OCI-LY7 (cell line): ENCODE data around the gene PLIN5. TPM values are rescaled to one million over a fixed set of nuclear protein-coding genes. Genes with fewer than 3 reads are reported as not detected.

Experiments
- BruUV-seq: library from RNA; stranded (reverse); fragments of 400-500 nt; replicated peaks from 2 replicates; lab custom pipeline; 2021; lab: Mats Ljungman, UMichigan
- CTCF ChIA-PET: fragments of 300-600 bp; sonication (Branson Sonifier 250); formaldehyde crosslinking; loops from one replicate; lab custom pipeline; 2022; ENCODE audit warnings: antibody characterized with exemption; ENCODE audit not compliant: unreplicated experiment; lab: Charles Lee
- POLR2A ChIA-PET: fragments of 300-600 bp; sonication (Branson Sonifier 250); formaldehyde crosslinking; loops from one replicate; lab custom pipeline; 2022; ENCODE audit warnings: antibody characterized with exemption; lab: Charles Lee
- DNase-seq: peaks from one replicate; pipeline ENCODE4 v3.0.0-alpha.2; 2015; ENCODE audit warnings: low spot score
- H2AFZ ChIP-seq: fragments of 200-600 bp; sonication (generic), shearing (Covaris generic); 2 replicates; pipeline ENCODE4 v1.6.1; 2014; ENCODE audit warnings: mild to moderate bottlenecking, antibody characterized with exemption, low read length, moderate library complexity
- H3K27ac ChIP-seq: fragments of 200-600 bp; sonication (generic); 2 replicates; pipeline ENCODE4 v1.5.1; 2014; ENCODE audit warnings: mixed run types, low read depth, mild to moderate bottlenecking, moderate library complexity, low read length, inconsistent platforms; ENCODE audit not compliant: poor library complexity, severe bottlenecking
- H3K36me3 ChIP-seq: fragments of 200-600 bp; sonication (generic); 2 replicates; pipeline ENCODE4 v1.6.1; 2014; ENCODE audit warnings: mild to moderate bottlenecking, antibody characterized with exemption, low read length, moderate library complexity, mixed read lengths; ENCODE audit not compliant: insufficient read depth
- H3K4me1 ChIP-seq: fragments of 200-600 bp; sonication (generic); 2 replicates; pipeline ENCODE4 v1.5.1; 2014; ENCODE audit warnings: mild to moderate bottlenecking, low read length; ENCODE audit not compliant: insufficient read depth, poor library complexity, severe bottlenecking
- H3K4me2 ChIP-seq: fragments of 200-600 bp; sonication (generic); 2 replicates; pipeline ENCODE4 v1.6.1; 2014; ENCODE audit warnings: mild to moderate bottlenecking, low read length
- H3K4me3 ChIP-seq: fragments of 200-600 bp; sonication (generic); 2 replicates; pipeline ENCODE4 v1.5.1; 2014; ENCODE audit warnings: mild to moderate bottlenecking, low read depth, low read length; ENCODE audit not compliant: poor library complexity, severe bottlenecking
- H3K79me2 ChIP-seq: fragments of 200-600 bp; sonication (generic); 2 replicates; pipeline ENCODE4 v1.6.1; 2016; ENCODE audit warnings: low read depth, mild to moderate bottlenecking, low read length, moderate library complexity, mixed read lengths; ENCODE audit not compliant: insufficient read depth
- H3K9me2 ChIP-seq: fragments of 200-600 bp; sonication (generic); 2 replicates; pipeline ENCODE4 v1.6.1; 2016; ENCODE audit warnings: mild to moderate bottlenecking, low read length, mixed read lengths; ENCODE audit not compliant: insufficient read depth
- H3K9me3 ChIP-seq: fragments of 200-600 bp; sonication (generic); 2 replicates; pipeline ENCODE4 v1.6.1; 2014; ENCODE audit warnings: mild to moderate bottlenecking, mixed run types, low read length, mixed read lengths
- H4K20me1 ChIP-seq: fragments of 200-600 bp; sonication (generic); 2 replicates; pipeline ENCODE4 v1.6.1; 2014; ENCODE audit warnings: mild to moderate bottlenecking, antibody characterized with exemption, low read length, moderate library complexity, mixed read lengths; ENCODE audit not compliant: insufficient read depth
- EZH2phosphoT487 ChIP-seq: fragments of 200-600 bp; sonication (generic); IDR thresholded peaks from 2 replicates; pipeline ENCODE4 v1.6.1; 2018; ENCODE audit warnings: low read depth, borderline replicate concordance, mild to moderate bottlenecking, mixed run types, antibody characterized with exemption, low read length, moderate library complexity, mixed read lengths
- intact Hi-C: fragments of 100-400 bp; cut with micrococcal nuclease; formaldehyde crosslinking; loops from one replicate; pipeline ENCODE4 v1.10.0; 2022; ENCODE audit not compliant: unreplicated experiment
- total RNA-seq, 2 experiments: library from RNA; depleted of rRNA in 1 of 2; stranded (reverse); fragments of >200 nt in 1 of 2; shearing (Covaris generic) in 1 of 2; gene quantifications; 2 replicates each; pipeline ENCODE4 v1.2.3, GENCODE V29; 2014 to 2022
- TF ChIP-seq, protein P1 (sequence below): fragments of 200-600 bp; sonication (generic); conservative IDR thresholded peaks from 2 replicates; pipeline ENCODE4 v1.5.1; 2014; ENCODE audit warnings: mild to moderate bottlenecking, antibody characterized with exemption, low read length, moderate library complexity, mixed read lengths

Gene PLIN5
- total RNA-seq, 2 experiments from 2014 or later, result 0.85 to 1.9 TPM

- Histone ChIP-seq H3K79me2 (no peaks in the 10 kb centered on the region), H3K9me2 (no peaks in the 10 kb centered on the region), H3K27ac (no peak overlapping the region), H3K4me1 (no peaks in the 10 kb centered on the region), H3K9me3 (no peaks in the 10 kb centered on the region), H3K4me3 (no peak overlapping the region), H3K36me3 (no peaks in the 10 kb centered on the region), H3K4me2 (no peak overlapping the region), H2AFZ (no peak overlapping the region), H4K20me1 (no peaks in the 10 kb centered on the region)
- intact Hi-C loops, result no loop called here
- no TSS peak for BruUV-seq
- TF ChIP-seq, protein P1, sequence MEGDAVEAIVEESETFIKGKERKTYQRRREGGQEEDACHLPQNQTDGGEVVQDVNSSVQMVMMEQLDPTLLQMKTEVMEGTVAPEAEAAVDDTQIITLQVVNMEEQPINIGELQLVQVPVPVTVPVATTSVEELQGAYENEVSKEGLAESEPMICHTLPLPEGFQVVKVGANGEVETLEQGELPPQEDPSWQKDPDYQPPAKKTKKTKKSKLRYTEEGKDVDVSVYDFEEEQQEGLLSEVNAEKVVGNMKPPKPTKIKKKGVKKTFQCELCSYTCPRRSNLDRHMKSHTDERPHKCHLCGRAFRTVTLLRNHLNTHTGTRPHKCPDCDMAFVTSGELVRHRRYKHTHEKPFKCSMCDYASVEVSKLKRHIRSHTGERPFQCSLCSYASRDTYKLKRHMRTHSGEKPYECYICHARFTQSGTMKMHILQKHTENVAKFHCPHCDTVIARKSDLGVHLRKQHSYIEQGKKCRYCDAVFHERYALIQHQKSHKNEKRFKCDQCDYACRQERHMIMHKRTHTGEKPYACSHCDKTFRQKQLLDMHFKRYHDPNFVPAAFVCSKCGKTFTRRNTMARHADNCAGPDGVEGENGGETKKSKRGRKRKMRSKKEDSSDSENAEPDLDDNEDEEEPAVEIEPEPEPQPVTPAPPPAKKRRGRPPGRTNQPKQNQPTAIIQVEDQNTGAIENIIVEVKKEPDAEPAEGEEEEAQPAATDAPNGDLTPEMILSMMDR, result no peak
- TF ChIP-seq EZH2phosphoT487, result no peak
- CTCF ChIA-PET, result no interaction called here
- DNase-seq, result no peak
- POLR2A ChIA-PET, result no interaction called here
Observed at GRCh38 chr19:4516199-4516938, 18.7 kb downstream of the PLIN5 start.

DNA sequence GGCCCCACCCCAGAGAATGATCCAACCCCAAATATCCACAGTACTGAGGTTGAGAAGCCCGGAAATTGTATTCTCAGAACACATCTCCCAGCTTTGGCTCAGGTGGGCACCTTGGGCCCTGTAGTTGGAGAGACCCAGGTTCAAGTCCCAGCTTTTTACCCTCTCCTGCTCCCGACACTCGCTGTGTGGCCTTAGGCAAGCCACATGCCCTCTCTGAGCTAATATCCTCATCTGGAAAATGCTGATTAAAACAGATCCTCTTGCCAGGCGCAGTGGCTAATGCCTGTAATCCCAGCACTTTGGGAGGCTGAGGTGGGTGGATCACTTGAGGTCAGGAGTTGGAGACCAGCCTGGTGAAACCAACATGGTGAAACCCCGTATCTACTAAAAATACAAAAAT lies 19.3 kb downstream of the PLIN5 start:
- intact Hi-C loops, result no loop called here
- Histone ChIP-seq H3K4me3 (no peak overlapping the region), H3K4me2 (no peak overlapping the region), H3K9me2 (no peaks in the 10 kb centered on the region), H2AFZ (no peak overlapping the region), H3K36me3 (no peaks in the 10 kb centered on the region), H4K20me1 (no peaks in the 10 kb centered on the region), H3K79me2 (no peaks in the 10 kb centered on the region), H3K4me1 (no peaks in the 10 kb centered on the region), H3K27ac (no peak overlapping the region), H3K9me3 (no peaks in the 10 kb centered on the region)
- POLR2A ChIA-PET, result no interaction called here
- no TSS peak for BruUV-seq
- DNase-seq, result no peak
- TF ChIP-seq, protein P1, result no peak
- no peak for TF ChIP-seq EZH2phosphoT487
- CTCF ChIA-PET, result no interaction called here

- BruUV-seq, result no TSS peak
- TF ChIP-seq, protein P1, result no peak
- no peak for TF ChIP-seq EZH2phosphoT487
- Histone ChIP-seq H3K27ac (no peak overlapping the region), H3K79me2 (no peaks in the 10 kb centered on the region), H3K9me3 (no peaks in the 10 kb centered on the region), H3K4me1 (no peaks in the 10 kb centered on the region), H3K4me2 (no peak overlapping the region), H3K4me3 (no peak overlapping the region), H3K9me2 (no peaks in the 10 kb centered on the region), H4K20me1 (no peaks in the 10 kb centered on the region), H2AFZ (no peak overlapping the region), H3K36me3 (no peaks in the 10 kb centered on the region)
- ChIA-PET POLR2A (no interaction called here), CTCF (no interaction called here)
- intact Hi-C loops, result no loop called here
- no peak for DNase-seq
Observed at GRCh38 chr19:4513248-4513647, 21.8 kb downstream of the PLIN5 start.
